GM21360 (cell line): ENCODE measurements around the gene ITCH.
"Not testable (repeated sequence)": the region's sequence is repeated elsewhere in the genome, so short reads cannot be mapped to it uniquely, and the experiment has no call there.

Experiments used
- ATAC-seq: cut with Tn5 transposase; IDR thresholded peaks from one replicate; pipeline ENCODE4 v1.9.1; 2021; ENCODE audit warnings: mild to moderate bottlenecking, moderate library complexity; ENCODE audit not compliant: unreplicated experiment

The ITCH gene

GRCh38 chr20:34363062-34363464, at the start of gene ITCH:
ITCH (plus strand) TSS chr20:34363273; CDS start chr20:34393812, 30,539 bp downstream.
- ATAC-seq, result peak; percentile 80

- no peak for ATAC-seq
Observed at GRCh38 chr20:34315236-34315635, 47.8 kb upstream of the ITCH start.

GRCh38 chr20:34316196-34316814, 46.8 kb upstream of the ITCH start:
- ATAC-seq, result no peak

GRCh38 chr20:34318609-34319443, 44.2 kb upstream of the ITCH start:
- ATAC-seq, result no peak

GRCh38 chr20:34320861-34321260, 42.2 kb upstream of the ITCH start:
- ATAC-seq, result no peak

GRCh38 chr20:34322267-34323105, 40.6 kb upstream of the ITCH start:
- no peak for ATAC-seq

GRCh38 chr20:34324541-34324940, 38.5 kb upstream of the ITCH start:
- no peak for ATAC-seq

GRCh38 chr20:34328207-34328606, 34.9 kb upstream of the ITCH start:
- ATAC-seq, result not testable (repeated sequence)

- no peak for ATAC-seq
Observed at GRCh38 chr20:34328928-34329677, 34.0 kb upstream of the ITCH start.

GRCh38 chr20:34330861-34331544, 32.1 kb upstream of the ITCH start:
- not testable (repeated sequence) for ATAC-seq

GRCh38 chr20:34331838-34332237, 31.2 kb upstream of the ITCH start:
- ATAC-seq, result no peak

- ATAC-seq, result no peak
Observed at GRCh38 chr20:34332262-34332920, 30.7 kb upstream of the ITCH start.

GRCh38 chr20:34333786-34334185, 29.3 kb upstream of the ITCH start:
- ATAC-seq, result no peak

GRCh38 chr20:34334654-34335407, 28.2 kb upstream of the ITCH start:
- ATAC-seq, result no peak

GRCh38 chr20:34337544-34337943, 25.5 kb upstream of the ITCH start:
- no peak for ATAC-seq

GRCh38 chr20:34337982-34338726, 24.9 kb upstream of the ITCH start:
- ATAC-seq, result no peak

- ATAC-seq, result not testable (repeated sequence)
Observed at GRCh38 chr20:34340726-34341125, 22.3 kb upstream of the ITCH start.

- ATAC-seq, result not testable (repeated sequence)
Observed at GRCh38 chr20:34341199-34341598, 21.9 kb upstream of the ITCH start.
